ENCODE data around the gene RBFOX1.
A peak's percentile ranks its signal among the peaks of the same experiment; 100 is the strongest.

DNA sequence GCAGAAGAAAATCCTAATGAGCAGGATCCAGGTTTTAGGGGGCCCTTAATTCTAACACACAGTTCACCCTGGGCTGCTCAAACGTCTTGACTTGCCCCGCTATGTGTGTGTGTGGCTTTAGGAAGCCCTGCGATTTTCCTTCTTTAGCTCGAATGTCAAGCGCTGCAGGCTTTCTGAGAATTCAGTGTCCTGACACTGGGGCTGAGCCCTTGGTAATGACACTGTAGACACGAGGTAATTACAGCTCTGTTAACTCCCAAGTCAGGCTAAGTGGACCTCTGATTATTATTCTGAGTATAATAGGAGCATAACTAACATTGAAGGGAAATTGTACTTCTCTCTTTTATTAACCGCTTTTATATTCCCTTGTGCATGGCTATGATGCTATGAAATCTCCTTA is 202.1 kb downstream of the RBFOX1 start:
- TF ChIP-seq POLR2AphosphoS5 (IDR thresholded peaks at IDR 0.05): peak; percentile 16
- no peak for TF ChIP-seq EZH2 (IDR thresholded peaks at IDR 0.05; ENCODE audit: borderline replicate concordance, insufficient read depth, low read length, poor library complexity, severe bottlenecking)
- TF ChIP-seq, protein P1, sequence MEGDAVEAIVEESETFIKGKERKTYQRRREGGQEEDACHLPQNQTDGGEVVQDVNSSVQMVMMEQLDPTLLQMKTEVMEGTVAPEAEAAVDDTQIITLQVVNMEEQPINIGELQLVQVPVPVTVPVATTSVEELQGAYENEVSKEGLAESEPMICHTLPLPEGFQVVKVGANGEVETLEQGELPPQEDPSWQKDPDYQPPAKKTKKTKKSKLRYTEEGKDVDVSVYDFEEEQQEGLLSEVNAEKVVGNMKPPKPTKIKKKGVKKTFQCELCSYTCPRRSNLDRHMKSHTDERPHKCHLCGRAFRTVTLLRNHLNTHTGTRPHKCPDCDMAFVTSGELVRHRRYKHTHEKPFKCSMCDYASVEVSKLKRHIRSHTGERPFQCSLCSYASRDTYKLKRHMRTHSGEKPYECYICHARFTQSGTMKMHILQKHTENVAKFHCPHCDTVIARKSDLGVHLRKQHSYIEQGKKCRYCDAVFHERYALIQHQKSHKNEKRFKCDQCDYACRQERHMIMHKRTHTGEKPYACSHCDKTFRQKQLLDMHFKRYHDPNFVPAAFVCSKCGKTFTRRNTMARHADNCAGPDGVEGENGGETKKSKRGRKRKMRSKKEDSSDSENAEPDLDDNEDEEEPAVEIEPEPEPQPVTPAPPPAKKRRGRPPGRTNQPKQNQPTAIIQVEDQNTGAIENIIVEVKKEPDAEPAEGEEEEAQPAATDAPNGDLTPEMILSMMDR (IDR thresholded peaks at IDR 0.05; ENCODE audit: poor library complexity, severe bottlenecking): no peak
